Measurements from ENCODE around the gene ZNF511.

ZNF511 gene

DNA sequence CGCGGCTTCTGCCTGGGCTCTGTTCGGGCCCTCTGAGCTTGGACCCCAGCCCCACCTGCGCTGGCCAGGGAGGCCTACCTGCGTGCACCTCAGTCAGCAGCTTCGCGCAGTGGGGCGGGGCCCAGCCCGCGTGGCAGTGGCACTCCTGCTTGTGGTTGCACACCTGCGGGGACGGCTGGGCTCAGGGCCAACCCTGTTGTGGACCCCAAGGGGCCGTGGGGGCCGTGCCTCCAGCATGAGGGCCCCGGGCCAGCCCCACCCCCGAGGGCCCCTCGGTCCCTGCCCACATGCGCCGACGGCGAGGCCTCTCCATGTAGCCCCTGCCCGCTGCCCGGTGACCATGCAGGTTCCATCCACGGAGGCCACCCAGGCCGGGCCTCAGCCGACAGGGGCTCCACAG lies 39.3 kb upstream of the ZNF511 start:
- H3K4me1 ChIP-seq (ENCODE audit: control insufficient read depth, insufficient read depth, low read length): no peaks in the 10 kb centered on the region
- ChIA-PET POLR2A (no interaction called here), CTCF (interaction anchor here (0.5 kb wide), 1 partner anchor 329 kb away, joined by 5 read pairs; no protein-coding TSS in a partner anchor)
- TF ChIP-seq, protein P1, sequence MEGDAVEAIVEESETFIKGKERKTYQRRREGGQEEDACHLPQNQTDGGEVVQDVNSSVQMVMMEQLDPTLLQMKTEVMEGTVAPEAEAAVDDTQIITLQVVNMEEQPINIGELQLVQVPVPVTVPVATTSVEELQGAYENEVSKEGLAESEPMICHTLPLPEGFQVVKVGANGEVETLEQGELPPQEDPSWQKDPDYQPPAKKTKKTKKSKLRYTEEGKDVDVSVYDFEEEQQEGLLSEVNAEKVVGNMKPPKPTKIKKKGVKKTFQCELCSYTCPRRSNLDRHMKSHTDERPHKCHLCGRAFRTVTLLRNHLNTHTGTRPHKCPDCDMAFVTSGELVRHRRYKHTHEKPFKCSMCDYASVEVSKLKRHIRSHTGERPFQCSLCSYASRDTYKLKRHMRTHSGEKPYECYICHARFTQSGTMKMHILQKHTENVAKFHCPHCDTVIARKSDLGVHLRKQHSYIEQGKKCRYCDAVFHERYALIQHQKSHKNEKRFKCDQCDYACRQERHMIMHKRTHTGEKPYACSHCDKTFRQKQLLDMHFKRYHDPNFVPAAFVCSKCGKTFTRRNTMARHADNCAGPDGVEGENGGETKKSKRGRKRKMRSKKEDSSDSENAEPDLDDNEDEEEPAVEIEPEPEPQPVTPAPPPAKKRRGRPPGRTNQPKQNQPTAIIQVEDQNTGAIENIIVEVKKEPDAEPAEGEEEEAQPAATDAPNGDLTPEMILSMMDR (tag by site-specific recombination; IDR thresholded peaks at IDR 0.05): no peak
- TF ChIP-seq ZNF530 (tag by site-specific recombination; IDR thresholded peaks at IDR 0.05; ENCODE audit: low read depth) (no peak), ZNF670 (tag by site-specific recombination; IDR thresholded peaks at IDR 0.05; ENCODE audit: low read depth) (no peak), ZNF221 (tag by site-specific recombination; IDR thresholded peaks at IDR 0.05; ENCODE audit: borderline replicate concordance) (no peak), YY2 (tag by site-specific recombination; IDR thresholded peaks at IDR 0.05) (no peak), TCF7L2 (IDR thresholded peaks at IDR 0.05; ENCODE audit: borderline replicate concordance, low read depth, low read length) (no peak), ZNF2 (tag by site-specific recombination; IDR thresholded peaks at IDR 0.05) (no peak), ZNF544 (tag by site-specific recombination; IDR thresholded peaks at IDR 0.05) (no peak), OSR2 (tag by site-specific recombination; IDR thresholded peaks at IDR 0.05) (no peak), ZFP41 (tag by site-specific recombination; IDR thresholded peaks at IDR 0.05; ENCODE audit: borderline replicate concordance) (no peak)
- TF ChIP-seq, protein P2, sequence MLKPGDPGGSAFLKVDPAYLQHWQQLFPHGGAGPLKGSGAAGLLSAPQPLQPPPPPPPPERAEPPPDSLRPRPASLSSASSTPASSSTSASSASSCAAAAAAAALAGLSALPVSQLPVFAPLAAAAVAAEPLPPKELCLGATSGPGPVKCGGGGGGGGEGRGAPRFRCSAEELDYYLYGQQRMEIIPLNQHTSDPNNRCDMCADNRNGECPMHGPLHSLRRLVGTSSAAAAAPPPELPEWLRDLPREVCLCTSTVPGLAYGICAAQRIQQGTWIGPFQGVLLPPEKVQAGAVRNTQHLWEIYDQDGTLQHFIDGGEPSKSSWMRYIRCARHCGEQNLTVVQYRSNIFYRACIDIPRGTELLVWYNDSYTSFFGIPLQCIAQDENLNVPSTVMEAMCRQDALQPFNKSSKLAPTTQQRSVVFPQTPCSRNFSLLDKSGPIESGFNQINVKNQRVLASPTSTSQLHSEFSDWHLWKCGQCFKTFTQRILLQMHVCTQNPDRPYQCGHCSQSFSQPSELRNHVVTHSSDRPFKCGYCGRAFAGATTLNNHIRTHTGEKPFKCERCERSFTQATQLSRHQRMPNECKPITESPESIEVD (tag by site-specific recombination; IDR thresholded peaks at IDR 0.05): no peak
- no peak overlapping the region for H3K27ac ChIP-seq (ENCODE audit: extremely low read depth, low read depth, low read length)
- H3K36me3 ChIP-seq (ENCODE audit: control insufficient read depth in 2 of 2, insufficient read depth in 1 of 2, low read length in 2 of 2): peaks cover 0 to 10% of the 10 kb centered on the region in 2 experiments; a peak in 1 of 3 replicates
- H3K4me3 ChIP-seq (ENCODE audit: low read depth, low read length): no peak overlapping the region
- no peaks in the 10 kb centered on the region for H3K9me3 ChIP-seq (ENCODE audit: control insufficient read depth, insufficient read depth, low read depth, low read length)

DNA sequence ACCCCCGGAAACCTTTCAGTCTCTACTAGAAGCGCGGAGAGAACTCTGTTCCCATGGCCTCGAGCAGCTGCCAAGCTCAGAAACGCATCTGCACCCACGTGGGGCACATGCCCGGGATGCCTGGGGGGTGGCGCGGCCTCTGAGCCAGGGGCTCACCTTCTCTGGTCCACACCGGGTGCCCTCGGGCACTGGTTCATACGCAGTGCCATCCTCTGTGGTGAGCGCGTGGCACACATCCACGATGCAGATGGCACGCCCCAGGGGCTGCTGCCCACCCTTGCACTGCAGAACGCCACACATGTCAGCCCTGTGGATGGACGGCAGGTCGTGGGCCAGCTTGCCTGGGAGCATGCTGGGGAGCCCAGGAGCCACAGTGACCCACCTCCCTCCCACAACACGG lies 38.5 kb upstream of the ZNF511 start:
- no peaks in the 10 kb centered on the region for H3K4me1 ChIP-seq (ENCODE audit: control insufficient read depth, insufficient read depth, low read length)
- CTCF ChIA-PET: interaction anchor here (0.6 to 0.7 kb wide), 2 partner anchors 24 to 34 kb away, joined by 3 read pairs; no protein-coding TSS in a partner anchor
- TF ChIP-seq, protein P3, sequence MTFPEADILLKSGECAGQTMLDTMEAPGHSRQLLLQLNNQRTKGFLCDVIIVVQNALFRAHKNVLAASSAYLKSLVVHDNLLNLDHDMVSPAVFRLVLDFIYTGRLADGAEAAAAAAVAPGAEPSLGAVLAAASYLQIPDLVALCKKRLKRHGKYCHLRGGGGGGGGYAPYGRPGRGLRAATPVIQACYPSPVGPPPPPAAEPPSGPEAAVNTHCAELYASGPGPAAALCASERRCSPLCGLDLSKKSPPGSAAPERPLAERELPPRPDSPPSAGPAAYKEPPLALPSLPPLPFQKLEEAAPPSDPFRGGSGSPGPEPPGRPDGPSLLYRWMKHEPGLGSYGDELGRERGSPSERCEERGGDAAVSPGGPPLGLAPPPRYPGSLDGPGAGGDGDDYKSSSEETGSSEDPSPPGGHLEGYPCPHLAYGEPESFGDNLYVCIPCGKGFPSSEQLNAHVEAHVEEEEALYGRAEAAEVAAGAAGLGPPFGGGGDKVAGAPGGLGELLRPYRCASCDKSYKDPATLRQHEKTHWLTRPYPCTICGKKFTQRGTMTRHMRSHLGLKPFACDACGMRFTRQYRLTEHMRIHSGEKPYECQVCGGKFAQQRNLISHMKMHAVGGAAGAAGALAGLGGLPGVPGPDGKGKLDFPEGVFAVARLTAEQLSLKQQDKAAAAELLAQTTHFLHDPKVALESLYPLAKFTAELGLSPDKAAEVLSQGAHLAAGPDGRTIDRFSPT (tag by site-specific recombination; IDR thresholded peaks at IDR 0.05): 0 out of 2 replicates have a peak, but pooled peaks have one; percentile 13
- no peak for TF ChIP-seq ZNF426 (tag by site-specific recombination; IDR thresholded peaks at IDR 0.05)

DNA sequence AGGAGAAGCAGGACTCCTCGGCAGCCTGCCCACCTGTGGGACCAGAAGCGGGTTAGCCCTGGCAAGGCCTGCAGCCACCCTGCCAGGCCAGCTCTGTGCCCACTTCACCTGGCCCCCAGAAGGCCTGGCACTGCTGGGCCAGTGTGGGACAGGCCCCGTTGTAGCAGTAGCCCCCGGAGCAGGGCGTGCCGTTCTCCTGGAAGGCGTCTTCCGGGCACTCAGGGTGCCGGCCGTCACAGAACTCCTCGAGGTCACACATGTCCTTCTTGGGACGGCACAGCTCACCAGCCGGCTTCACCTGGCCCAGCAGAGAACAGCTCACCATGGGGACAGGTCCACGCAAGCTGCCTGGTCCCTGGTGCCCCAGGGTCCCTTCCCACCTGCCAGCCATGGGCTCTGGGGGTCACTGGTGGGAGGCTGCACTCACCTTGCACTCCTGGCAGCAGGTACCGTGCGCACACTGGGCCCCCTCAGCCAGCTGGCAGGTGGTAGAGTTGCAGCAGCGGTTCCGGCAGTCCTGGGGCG lies 37.9 kb upstream of the ZNF511 start:
- Histone ChIP-seq H3K4me1 (ENCODE audit: control insufficient read depth, insufficient read depth, low read length) (no peaks in the 10 kb centered on the region), H3K4me3 (ENCODE audit: low read depth, low read length) (no peak overlapping the region), H3K36me3 (ENCODE audit: control insufficient read depth in 2 of 2, insufficient read depth in 1 of 2, low read length in 2 of 2) (peaks cover 0 to 10% of the 10 kb centered on the region in 2 experiments; a peak in 1 of 3 replicates), H3K9me3 (ENCODE audit: control insufficient read depth, insufficient read depth, low read depth, low read length) (no peaks in the 10 kb centered on the region), H3K27ac (ENCODE audit: extremely low read depth, low read depth, low read length) (no peak overlapping the region)
- CTCF ChIA-PET: no interaction called here
- POLR2A ChIA-PET: no interaction called here
- no peak for TF ChIP-seq ZNF501 (tag by site-specific recombination; IDR thresholded peaks at IDR 0.05)
- TF ChIP-seq, protein P4, sequence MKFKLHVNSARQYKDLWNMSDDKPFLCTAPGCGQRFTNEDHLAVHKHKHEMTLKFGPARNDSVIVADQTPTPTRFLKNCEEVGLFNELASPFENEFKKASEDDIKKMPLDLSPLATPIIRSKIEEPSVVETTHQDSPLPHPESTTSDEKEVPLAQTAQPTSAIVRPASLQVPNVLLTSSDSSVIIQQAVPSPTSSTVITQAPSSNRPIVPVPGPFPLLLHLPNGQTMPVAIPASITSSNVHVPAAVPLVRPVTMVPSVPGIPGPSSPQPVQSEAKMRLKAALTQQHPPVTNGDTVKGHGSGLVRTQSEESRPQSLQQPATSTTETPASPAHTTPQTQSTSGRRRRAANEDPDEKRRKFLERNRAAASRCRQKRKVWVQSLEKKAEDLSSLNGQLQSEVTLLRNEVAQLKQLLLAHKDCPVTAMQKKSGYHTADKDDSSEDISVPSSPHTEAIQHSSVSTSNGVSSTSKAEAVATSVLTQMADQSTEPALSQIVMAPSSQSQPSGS (tag by site-specific recombination; IDR thresholded peaks at IDR 0.05; ENCODE audit: low read depth): no peak
- TF ChIP-seq ZNF292 (tag by site-specific recombination; IDR thresholded peaks at IDR 0.05; ENCODE audit: borderline replicate concordance, low read depth): no peak
- TF ChIP-seq ZNF302 (tag by site-specific recombination; IDR thresholded peaks at IDR 0.05; ENCODE audit: low read depth): no peak
- TF ChIP-seq ZNF549 (tag by site-specific recombination; IDR thresholded peaks at IDR 0.05): no peak
- TF ChIP-seq ZNF521 (tag by site-specific recombination; IDR thresholded peaks at IDR 0.05): no peak
- TF ChIP-seq, protein P5, sequence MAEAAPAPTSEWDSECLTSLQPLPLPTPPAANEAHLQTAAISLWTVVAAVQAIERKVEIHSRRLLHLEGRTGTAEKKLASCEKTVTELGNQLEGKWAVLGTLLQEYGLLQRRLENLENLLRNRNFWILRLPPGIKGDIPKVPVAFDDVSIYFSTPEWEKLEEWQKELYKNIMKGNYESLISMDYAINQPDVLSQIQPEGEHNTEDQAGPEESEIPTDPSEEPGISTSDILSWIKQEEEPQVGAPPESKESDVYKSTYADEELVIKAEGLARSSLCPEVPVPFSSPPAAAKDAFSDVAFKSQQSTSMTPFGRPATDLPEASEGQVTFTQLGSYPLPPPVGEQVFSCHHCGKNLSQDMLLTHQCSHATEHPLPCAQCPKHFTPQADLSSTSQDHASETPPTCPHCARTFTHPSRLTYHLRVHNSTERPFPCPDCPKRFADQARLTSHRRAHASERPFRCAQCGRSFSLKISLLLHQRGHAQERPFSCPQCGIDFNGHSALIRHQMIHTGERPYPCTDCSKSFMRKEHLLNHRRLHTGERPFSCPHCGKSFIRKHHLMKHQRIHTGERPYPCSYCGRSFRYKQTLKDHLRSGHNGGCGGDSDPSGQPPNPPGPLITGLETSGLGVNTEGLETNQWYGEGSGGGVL (tag by site-specific recombination; IDR thresholded peaks at IDR 0.05): no peak
- TF ChIP-seq GFI1B (tag by site-specific recombination; IDR thresholded peaks at IDR 0.05): no peak
- no peak for TF ChIP-seq TRIM28 (IDR thresholded peaks at IDR 0.05; ENCODE audit: borderline replicate concordance, low read length)

More for the DNA sequence above, 38.5 kb upstream of the ZNF511 start:
- Histone ChIP-seq H3K9me3 (ENCODE audit: control insufficient read depth, insufficient read depth, low read depth, low read length) (no peaks in the 10 kb centered on the region), H3K4me3 (ENCODE audit: low read depth, low read length) (no peak overlapping the region), H3K27ac (ENCODE audit: extremely low read depth, low read depth, low read length) (no peak overlapping the region), H3K36me3 (ENCODE audit: control insufficient read depth in 2 of 2, insufficient read depth in 1 of 2, low read length in 2 of 2) (peaks cover 0 to 10% of the 10 kb centered on the region in 2 experiments; a peak in 1 of 3 replicates)
- POLR2A ChIA-PET: no interaction called here

Data from HEK293 (cell line).